NOMO-1 (cell line): ENCODE results near the gene BRME1.
"Not testable (repeated sequence)": the region's sequence is repeated elsewhere in the genome, so short reads cannot be mapped to it uniquely, and the experiment has no call there.

Experiments
- DNase-seq, 2 experiments: peaks; one replicate each; lab custom pipeline; 2025; ENCODE audit not compliant: unreplicated experiment in 2 of 2; lab: John Stamatoyannopoulos, UW

The BRME1 gene

GRCh38 chr19:13929340-13929739, 23.4 kb upstream of the BRME1 start:
- DNase-seq: no peak

- no peak for DNase-seq
Measured at GRCh38 chr19:13926715-13927114, 20.8 kb upstream of the BRME1 start.

GRCh38 chr19:13926010-13926409, 20.1 kb upstream of the BRME1 start:
- no peak for DNase-seq

- DNase-seq: no peak
Measured at GRCh38 chr19:13923194-13923987, 17.5 kb upstream of the BRME1 start.

GRCh38 chr19:13922118-13922517, 16.2 kb upstream of the BRME1 start:
- DNase-seq: not testable (repeated sequence)

DNA sequence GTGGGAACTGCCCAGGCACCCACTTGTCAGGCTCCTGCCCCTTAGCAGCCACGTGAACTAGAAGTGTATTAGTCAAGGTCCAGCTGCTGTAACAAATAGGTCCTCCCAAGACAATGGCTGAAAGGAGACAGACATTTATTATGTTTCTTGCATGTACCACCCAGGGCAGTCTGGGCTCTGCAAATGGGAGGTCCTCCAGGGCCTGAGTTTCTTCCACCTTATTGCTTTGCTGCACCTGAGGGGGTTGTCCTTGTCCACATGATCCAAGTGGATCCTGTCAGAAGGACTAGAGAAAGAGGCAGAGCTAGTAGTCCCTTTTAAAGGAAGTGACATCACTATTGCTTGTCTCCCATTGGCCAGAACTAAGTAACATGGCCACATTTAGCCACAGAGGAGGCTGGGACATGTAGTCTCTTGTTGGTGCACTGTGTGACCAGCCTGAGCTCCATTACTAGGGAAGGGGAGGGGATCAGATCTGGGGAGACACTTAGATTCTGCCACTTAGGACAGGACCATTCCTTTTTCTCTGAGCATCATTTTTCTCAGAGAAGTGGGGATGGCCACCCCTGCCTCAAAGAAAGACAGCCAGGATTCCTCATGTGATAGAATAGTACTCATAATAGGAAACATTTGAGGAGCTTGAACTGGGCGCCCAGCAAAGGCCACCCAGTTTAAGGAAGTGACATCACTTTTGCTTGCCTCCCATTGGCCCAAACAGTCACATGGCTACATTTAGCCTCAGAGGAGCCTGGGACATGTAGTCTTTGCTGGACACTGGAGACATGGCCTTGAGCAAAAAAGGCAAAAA, 15.2 kb upstream of the BRME1 start:
- DNase-seq: peak; percentile 6 to 35

DNA sequence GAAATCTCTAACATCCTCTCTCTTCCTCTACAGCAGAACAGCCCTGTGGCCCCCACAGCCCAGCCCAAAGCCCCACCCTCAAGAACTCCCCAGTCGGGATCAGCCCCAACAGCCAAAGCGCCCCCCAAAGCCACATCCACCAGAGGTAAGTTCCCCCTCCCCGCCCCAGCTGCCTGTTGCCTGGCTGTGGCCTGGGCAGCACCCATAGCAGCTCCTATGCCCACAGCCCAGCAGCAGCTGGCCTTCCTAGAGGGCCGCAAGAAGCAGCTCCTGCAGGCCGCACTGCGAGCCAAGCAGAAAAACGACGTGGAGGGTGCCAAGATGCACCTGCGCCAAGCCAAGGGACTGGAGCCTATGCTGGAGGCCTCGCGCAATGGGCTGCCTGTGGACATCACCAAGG, 14.6 kb upstream of the BRME1 start:
- DNase-seq: no peak

- DNase-seq: no peak
Measured at GRCh38 chr19:13918726-13919411, 13.0 kb upstream of the BRME1 start.

DNA sequence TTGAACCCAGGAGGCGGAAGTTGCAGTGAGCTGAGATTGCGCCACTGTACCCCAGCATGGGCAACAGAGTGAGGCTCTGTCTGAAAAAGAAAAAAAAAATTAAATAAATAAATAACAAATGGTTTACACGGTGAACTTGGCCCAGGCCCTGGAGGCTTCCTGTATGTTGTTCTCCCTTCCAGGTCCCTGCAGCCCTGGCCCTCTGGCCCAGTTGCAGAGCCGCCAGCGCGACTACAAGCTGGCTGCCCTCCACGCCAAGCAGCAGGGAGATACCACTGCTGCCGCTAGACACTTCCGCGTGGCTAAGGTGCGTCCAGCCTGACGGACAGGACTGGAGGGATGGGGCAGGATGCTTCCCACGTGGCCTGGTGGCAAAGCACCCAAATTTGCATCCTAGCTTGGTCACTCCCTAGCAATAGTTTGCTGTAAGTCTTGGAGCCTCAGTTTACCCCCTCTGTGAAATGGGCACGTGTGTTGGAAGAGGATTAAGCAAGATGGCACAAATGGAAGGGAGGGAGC, 12.0 kb upstream of the BRME1 start:
- DNase-seq: no peak

DNA sequence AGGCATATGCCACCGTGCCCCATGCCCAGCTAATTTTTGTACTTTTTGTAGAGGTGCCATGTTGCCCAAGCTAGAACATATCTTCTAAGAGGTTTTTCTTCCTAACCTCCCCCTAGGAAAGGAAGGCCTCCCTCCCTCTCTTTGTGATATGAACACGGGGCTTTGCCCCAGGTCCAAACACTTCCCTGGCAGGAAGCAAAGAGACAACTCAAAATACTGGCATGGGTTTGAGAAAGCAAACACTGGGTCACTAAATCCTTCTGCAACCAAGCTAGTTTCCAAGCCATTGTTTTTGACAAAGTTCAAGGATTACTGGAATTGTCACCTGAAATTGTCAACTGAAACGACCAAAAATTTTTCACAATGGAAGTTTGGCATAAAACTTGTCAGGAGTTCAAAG, 8.9 kb upstream of the BRME1 start:
- no peak for DNase-seq

GRCh38 chr19:13913352-13913751, 7.4 kb upstream of the BRME1 start:
- DNase-seq: no peak

DNA sequence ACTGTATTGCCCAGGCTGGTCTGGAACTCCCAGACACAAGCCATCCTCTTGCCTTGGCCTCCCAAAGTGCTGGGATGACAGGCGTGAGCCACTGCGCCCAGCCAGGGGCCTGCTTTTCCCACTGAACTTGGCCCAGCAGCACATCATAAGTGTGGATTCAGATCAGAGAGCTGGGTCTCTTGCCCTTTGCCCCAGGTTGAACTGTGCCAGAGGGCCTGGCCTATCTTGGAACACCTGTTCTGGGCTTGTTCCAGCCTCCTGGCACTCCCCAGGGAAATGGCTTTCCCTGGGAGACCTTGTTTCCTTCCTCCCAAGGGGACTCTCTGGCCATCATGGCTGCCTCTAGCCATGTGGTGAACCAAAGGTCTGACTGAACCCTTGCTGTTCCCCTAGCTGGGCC, 3.5 kb upstream of the BRME1 start:
- no peak for DNase-seq

- DNase-seq: no peak
Measured at GRCh38 chr19:13908674-13909073, 2.8 kb upstream of the BRME1 start.

DNA sequence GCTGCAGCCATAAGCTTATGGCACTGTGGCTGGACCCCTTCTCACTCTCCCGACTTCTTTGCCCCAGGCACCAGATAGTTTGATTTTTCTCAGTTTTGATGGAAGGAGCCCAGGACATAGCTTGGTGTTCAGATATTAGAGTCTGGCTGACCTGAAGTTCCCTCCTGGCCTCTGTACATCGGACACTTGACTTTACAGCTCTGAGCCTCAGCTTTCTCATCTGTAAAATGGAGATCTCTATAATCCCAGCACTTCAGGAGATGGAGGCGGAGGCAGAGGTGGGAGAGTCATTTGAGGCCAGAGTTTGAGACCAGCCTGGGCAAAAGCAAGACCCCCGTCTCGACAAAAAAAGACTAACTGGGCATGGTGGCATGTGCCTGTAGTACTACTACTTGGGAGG, 993 bp upstream of the BRME1 start:
- no peak for DNase-seq

- no peak for DNase-seq
Measured at GRCh38 chr19:13906521-13906904, 596 bp upstream of the BRME1 start.

GRCh38 chr19:13902993-13903555, 2.8 kb downstream of the BRME1 start:
- DNase-seq: peak in 1 of 2 experiments; percentile 16

DNA sequence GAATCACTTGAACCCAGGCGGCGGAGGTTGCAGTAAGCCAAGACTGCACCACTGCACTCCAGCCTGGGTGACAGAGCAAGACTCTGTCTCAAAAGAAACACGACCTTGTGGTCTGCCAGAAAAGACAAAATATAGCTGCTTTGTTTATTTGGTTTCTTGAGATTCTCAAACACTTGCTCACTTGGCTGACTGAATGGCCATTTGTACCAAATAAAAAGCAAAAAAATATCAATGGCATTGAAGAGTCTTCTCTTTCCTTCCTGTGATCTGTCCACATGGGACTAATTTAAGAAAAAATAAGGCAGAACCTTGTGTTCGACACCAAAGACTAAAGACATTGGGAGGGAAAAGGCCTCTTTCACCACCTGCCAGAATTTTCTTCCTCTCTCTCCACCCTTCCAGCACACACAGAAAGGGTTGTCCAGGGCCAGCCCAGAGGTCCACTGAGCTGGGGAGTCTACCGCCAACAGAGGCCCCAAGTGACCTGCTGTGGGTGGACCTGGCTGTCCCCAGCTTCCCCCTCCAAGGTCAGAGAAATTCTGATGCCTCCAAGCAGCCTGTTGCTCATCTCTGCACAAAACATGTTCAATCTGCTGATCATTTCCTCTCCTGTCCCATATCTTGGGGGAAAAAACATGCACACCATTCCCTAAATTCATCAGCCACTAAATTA, 5.9 kb downstream of the BRME1 start:
- DNase-seq: no peak

GRCh38 chr19:13899393-13899792, 6.5 kb downstream of the BRME1 start:
- DNase-seq: no peak

- no peak for DNase-seq
Measured at GRCh38 chr19:13896227-13896626, 9.7 kb downstream of the BRME1 start.

DNA sequence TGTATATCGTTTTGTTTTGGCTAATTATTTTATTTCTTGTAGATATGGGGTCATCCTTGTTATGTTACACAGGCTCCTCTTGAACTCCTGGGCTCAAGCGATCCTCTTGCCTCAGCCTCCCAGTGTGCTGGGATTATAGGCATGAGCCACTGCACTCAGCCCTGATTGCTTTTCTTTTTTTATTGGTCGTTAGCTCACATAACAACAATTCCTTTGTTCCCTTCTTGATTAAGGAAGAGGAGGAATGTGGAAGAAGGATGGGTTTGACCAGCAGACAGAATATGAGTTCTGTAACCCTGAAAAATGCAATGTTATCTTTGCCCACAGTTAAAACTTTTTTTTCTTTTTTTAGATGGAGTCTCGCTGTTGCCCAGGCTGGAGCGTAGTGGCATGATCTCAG, 11.4 kb downstream of the BRME1 start:
- DNase-seq: no peak
